NCI-H82 treated with DMSO at 0.1 percent for 48 hours (cell line): ENCODE data around the gene THAP12.
"Not testable (repeated sequence)": the region's sequence is repeated elsewhere in the genome, so short reads cannot be mapped to it uniquely, and the experiment has no call there.

Source experiments
- DNase-seq: peaks from one replicate; lab custom pipeline; 2025; ENCODE audit not compliant: unreplicated experiment; lab: John Stamatoyannopoulos, UW

Gene THAP12

GRCh38 chr11:76327756-76328388 is 53.1 kb downstream of the THAP12 start:
- DNase-seq: no peak

DNA sequence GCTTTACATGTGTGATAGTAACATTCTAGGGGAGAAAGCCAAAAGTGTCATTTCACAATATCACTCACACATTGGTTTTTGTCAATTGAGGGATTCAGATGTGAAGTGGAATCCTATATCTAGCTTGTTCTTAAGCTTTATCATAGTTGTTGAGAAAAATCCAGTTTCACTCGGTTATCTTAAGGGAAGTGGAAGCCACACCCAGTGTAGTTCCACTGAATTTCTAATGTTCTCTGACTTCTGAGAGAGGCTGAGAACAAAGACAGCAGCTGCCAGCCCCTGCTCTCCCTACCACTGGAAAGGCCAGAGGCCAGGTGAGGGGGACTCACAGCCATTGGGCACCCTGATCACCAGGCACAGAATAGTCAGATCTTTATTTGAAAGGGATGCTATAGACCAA is 53.7 kb downstream of the THAP12 start:
- DNase-seq: no peak

- no peak for DNase-seq
Measured at GRCh38 chr11:76325185-76325584, 55.7 kb downstream of the THAP12 start.

DNA sequence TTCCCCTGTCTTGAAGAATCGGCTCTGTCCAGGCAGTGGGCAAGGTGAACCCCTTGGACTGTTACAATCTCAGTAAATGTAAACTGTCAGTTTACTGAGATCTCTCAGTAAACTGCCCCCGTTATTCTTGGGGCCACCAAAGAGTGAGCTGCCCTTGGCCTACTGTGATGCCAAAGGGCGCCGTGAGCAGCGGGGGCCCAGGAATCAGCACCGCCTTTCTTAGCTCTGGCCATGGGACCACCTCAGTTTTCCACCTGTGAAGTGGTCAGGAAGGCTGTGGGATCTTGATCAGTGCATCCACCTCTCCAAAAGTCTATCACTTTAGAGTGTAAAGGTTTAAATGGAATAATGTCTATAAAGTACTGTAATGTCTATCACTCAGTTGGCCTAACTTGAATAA is 57.1 kb downstream of the THAP12 start:
- DNase-seq: no peak

GRCh38 chr11:76323375-76323774 is 57.6 kb downstream of the THAP12 start:
- not testable (repeated sequence) for DNase-seq

- no peak for DNase-seq
Measured at GRCh38 chr11:76322942-76323341, 58.0 kb downstream of the THAP12 start.

GRCh38 chr11:76322540-76322939 is 58.4 kb downstream of the THAP12 start:
- DNase-seq: no peak

GRCh38 chr11:76321820-76322524 is 59.0 kb downstream of the THAP12 start:
- DNase-seq: no peak

DNA sequence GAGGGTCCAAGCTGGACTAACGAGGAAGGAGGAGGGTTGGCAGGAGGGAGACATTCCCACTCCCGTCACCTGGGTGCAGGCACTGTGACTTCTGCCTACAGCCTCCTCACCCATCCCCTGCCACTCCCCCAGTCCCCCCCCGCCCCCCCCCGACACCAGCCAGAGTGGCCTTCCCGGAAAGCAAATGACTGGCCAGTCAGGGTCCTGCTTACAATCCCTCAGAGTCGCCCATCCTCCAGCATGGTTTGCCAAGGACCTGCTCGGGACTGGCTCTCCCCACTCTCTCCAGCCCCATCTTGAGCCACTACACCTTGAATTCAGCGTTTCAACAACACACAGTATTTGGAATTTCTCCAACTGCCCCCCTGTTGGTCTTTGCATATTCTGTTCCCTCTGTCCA is 59.6 kb downstream of the THAP12 start:
- no peak for DNase-seq

DNA sequence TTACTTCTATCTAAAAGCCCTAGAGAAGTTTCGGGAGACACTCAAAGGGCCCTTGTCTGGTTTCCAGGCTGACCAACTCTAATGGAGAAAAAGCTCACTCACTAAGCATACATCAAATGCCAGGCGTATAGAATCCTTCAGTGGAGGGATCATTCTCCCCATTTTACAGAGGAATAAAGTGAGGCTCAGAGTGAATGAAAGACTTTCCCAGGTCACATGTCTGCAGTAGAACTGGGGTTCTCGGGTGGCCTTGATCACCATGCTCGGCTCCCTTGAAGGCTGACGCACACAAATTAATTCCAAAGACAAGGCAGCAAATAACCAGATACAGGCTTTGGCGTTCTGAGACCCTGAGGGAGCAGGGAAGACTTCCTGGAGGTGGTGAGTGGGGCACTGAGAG is 60.0 kb downstream of the THAP12 start:
- DNase-seq: no peak

DNA sequence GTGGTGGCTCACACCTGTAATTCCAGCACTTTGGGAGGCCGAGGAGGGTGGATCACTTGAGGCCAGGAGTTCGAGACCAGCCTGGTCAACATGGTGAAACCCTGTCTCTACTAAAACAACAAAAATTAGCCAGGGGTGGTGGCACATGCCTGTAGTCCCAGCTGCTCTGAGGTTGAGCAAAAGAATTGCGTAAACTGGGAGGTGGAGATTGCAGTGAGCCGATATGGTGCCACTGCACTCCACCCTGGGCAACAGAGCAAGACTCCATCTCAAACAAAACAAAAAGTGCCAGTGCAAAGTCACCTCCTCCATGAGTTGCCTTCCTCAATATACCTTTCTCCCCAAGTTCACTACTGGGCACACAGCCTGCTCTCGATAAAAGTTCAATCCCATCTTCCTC is 61.1 kb downstream of the THAP12 start:
- DNase-seq: not testable (repeated sequence)

DNA sequence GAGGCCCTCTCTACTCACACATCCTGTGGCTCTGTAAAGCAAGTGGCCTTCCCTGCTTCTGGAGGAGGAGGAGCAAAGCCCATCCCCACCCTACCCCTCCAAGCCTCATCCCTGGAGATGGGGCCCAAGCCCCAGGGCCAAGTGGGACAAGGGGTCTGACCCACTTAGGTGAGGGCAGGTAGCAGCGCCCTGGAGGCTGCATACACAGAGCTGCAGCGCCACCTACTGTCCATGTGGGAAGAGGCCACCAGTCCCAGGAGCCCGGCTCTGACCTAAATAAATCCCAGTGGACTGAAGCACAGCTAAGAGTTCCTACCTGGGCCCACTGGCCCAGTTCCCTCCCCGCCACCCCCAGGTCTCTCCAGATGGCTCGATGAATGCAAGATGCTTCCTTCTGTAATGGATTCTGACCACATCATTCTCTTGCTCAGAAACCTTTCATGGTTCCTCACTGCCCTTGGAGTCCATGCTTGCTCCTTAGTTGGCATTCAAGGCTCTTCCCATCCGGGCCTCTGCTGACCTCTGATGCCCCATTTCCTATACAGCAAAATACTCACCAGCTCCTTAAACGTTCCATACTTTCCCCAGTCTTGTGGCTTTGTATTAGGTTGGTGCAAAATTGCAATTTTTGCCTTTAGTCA is 62.1 kb downstream of the THAP12 start:
- DNase-seq: peak; percentile 35

GRCh38 chr11:76317296-76317695 is 63.6 kb downstream of the THAP12 start:
- DNase-seq: no peak

GRCh38 chr11:76316726-76317125 is 64.2 kb downstream of the THAP12 start:
- no peak for DNase-seq

DNA sequence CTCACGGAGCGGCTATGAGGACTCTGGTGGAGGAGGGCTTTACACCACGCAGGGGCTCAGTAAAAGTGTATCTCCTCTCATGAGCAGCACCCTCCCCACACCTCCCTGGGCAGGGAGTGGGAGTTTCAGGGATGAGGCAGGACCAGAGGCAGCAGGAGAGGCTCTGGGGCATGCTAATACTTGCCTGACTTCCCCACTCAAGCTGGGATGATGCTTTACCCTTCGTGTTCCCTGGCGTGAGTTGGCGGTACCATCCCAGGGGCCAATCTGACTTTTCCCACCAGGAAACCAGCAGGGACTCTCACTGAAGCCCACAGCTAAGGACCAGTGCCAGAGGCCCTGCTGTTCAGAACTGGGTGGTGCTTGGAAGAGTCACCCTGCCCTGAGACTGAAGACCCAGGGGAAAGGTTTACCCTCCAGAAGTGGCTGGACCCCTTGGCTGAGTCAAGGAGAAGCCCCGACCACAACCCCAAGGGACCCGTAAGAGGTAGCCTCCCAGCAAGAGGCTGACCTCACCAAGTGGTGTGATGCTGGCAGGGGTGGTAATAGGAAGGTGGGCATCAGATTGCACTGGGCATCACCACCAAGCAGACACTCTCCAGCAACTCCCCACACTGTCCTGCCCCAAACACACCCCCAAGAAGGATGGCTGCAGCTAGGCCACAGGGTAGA is 65.6 kb downstream of the THAP12 start:
- no peak for DNase-seq

GRCh38 chr11:76314741-76315090 is 66.2 kb downstream of the THAP12 start:
- DNase-seq: no peak

DNA sequence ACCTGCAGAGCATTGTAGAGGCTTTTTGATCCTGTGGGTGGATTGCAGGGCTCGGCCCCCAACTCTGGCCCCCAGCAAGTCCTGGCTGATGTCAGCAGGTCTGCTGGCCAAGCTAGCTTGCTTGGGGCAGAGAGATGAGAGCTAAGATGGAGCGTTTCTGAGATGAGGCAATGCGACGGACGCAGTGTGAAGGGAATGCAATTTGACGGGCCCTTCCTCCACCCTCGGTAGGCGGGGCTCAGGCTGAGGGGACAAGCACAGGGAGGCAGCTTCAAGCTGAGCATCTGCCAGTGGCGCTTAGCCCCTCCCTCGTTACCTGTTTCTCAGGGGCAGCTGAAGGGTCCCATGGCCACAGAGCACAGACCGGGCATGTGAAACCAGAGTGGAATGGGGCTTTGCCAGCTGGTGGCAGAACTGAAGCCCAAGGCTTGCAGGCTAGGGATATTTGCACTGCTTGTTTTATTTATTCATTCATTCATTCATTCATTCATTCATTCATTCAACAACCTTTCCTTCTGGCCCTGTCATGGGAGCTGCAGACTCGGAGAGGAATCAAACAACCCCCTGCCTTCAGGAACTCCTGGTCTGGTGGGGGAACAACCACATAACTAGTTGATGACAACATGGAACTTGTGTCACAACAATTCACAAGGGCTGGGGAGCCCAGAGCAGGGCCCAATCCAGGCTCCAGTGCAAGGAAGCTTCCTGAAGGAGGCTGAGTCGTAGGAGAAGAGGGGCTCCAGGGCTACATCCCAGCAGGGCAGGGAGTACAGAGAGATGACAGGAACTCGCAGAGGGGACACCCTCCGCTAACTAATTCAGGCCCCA is 66.8 kb downstream of the THAP12 start:
- no peak for DNase-seq

DNA sequence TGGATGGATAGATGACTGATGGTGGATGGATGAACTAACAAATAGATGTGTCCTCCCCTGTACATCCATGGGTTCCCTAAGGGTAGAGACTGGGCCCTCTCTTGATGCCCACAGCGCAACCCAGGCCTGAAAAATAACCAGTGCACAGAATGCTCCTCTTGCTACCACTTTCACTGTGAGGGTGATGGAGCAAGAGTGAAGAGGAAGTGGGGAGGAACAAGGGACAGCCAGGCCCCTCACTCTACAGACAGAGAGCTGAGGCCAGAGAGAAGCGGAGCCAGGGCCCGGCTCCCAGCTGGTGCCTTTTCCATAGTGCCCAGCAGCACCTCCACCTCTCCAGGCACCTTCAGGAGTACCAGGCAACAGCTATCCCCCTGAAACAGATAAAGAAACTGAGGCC is 67.7 kb downstream of the THAP12 start:
- DNase-seq: no peak

DNA sequence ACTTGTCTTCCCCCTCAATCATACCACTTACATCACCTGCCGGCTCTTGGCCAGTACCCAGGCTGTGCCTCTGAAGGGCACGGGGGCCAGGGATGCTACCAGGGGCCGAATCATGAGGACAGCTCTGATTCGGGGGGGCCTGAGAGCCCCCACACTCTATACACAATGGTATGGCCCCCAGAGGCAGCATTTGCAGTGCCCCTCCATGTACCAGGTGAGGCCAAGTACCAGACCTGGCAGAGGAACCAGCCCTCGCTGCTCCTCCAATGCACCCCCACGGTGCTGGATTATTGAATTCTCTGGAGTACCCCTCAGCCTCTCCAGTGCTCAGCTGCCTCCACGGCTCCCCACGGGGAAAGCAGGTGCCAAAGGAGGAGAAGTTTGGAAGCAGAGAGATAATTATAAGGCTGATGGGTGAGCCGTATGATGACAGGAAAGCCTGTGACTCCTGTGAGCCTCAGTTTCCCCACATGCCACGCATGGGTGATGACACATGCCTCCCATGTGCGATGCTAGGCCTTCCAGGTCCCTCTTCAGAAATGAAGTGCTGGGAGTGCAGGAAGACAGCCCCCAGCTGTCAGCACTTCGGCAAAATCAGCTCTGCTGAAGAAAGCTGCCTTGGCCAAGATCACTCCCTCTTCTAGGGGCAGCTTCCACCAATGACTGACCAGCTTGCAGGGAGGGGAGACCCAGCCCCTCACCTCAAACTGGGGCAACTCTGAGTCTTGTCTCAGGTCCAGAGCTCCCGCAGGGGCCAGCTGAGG is 69.9 kb downstream of the THAP12 start:
- DNase-seq: no peak

DNA sequence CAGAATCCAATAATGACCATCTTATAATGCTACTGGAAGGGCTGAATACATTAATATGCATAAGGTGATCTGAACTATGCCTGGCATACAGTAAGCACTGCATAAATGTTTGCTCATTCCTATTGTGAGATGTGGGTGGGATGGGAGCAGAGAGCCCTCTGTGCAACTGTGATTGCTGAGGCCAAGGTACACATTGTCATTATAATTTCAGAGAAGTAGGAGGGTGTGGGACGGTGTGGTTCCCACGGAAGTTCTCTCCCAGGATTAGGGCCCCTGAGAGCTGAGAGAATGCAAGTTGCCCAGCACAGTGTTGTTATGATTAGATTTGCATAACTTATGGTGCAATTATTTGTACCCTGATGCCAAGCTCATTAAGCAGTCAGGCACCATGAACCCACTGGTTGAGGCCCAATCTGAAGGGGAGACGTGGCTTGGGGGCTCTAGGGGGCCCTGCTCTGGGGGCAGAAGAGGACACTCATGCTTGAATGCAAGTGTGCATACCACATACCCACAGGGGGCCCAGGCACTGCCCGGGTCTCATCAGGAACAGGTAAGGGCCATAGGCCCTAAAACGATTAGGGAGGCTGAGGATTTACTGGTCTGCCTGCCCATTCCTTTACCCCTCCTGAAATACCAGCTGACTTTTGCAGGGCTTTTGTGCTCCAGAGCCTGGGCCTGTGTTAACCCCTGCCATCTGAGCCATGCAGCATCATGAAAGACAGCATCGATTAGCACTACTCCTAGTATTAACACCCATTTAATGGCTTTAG is 72.8 kb downstream of the THAP12 start:
- no peak for DNase-seq
